CD14-positive monocyte (primary cell): ENCODE data around the gene SLC17A2. TPM values are rescaled to one million over a fixed set of nuclear protein-coding genes. Genes with fewer than 3 reads are reported as not detected.

ENCODE experiments used
- DNase-seq, 3 donors: peaks; one replicate each; pipeline ENCODE4 v3.0.0-alpha.2; 2011 to 2022
- H2AFZ ChIP-seq: 2 replicates; pipeline ENCODE4 v1.6.0; 2012; ENCODE audit warnings: mild to moderate bottlenecking, low read depth, low read length, inconsistent platforms; ENCODE audit not compliant: insufficient read depth, poor library complexity, severe bottlenecking
- H3K27ac ChIP-seq, 2 donors: 1 replicate in 1 of 2; 2 replicates in 1 of 2; pipeline ENCODE4 v1.5.1; 2012 to 2013; ENCODE audit warnings: low read length in 2 of 2, control low read depth in 1 of 2, inconsistent platforms in 1 of 2, low read depth in 1 of 2, mild to moderate bottlenecking in 1 of 2
- H3K27me3 ChIP-seq, 2 donors: one replicate each; pipeline versions ENCODE4 v1.6.0 to v1.6.1; 2011 to 2013; ENCODE audit warnings: low read length in 2 of 2; ENCODE audit not compliant: control insufficient read depth in 2 of 2, insufficient read depth in 2 of 2
- H3K36me3 ChIP-seq, 2 donors: replicated peaks in 1 of 2; 1 replicate in 1 of 2; 2 replicates in 1 of 2; pipeline versions ENCODE4 v1.5.1 to v1.6.1; 2012 to 2013; ENCODE audit warnings: low read length in 2 of 2, control low read depth in 1 of 2, inconsistent platforms in 1 of 2, mild to moderate bottlenecking in 1 of 2; ENCODE audit not compliant: insufficient read depth in 2 of 2, control insufficient read depth in 1 of 2
- H3K4me1 ChIP-seq, 2 donors: 1 replicate in 1 of 2; 2 replicates in 1 of 2; pipeline versions ENCODE4 v1.5.1 to v1.6.1; 2012 to 2013; ENCODE audit warnings: low read length in 2 of 2, control low read depth in 1 of 2, inconsistent platforms in 1 of 2, mild to moderate bottlenecking in 1 of 2, moderate library complexity in 1 of 2; ENCODE audit not compliant: insufficient read depth in 2 of 2, control insufficient read depth in 1 of 2
- H3K4me2 ChIP-seq: replicated peaks from 2 replicates; pipeline ENCODE3; 2012; ENCODE audit warnings: low read length, moderate library complexity, mild to moderate bottlenecking; ENCODE audit not compliant: poor library complexity, severe bottlenecking; ENCODE audit errors: extremely low read depth
- H3K4me3 ChIP-seq, 3 experiments: fragments of 200-600 bp in 1 of 3; sonication (generic) in 1 of 3; replicated peaks in 1 of 3; 1 replicate in 2 of 3; 2 replicates in 1 of 3; pipeline ENCODE4 v1.5.1; 2011 to 2013; ENCODE audit warnings: low read length in 3 of 3, mild to moderate bottlenecking in 3 of 3, control low read depth in 2 of 3, low read depth in 2 of 3, inconsistent platforms in 1 of 3, moderate library complexity in 1 of 3
- H3K79me2 ChIP-seq: 2 replicates; pipeline ENCODE4 v1.6.0; 2012; ENCODE audit warnings: mild to moderate bottlenecking, control low read depth, inconsistent platforms, low read length, moderate library complexity; ENCODE audit not compliant: insufficient read depth
- H3K9ac ChIP-seq: 2 replicates; pipeline ENCODE4 v1.6.0; 2017; ENCODE audit warnings: low read length, mild to moderate bottlenecking; ENCODE audit not compliant: insufficient read depth, poor library complexity, severe bottlenecking
- H3K9me3 ChIP-seq, 2 donors: replicated peaks in 1 of 2; 1 replicate in 1 of 2; 2 replicates in 1 of 2; pipeline versions ENCODE4 v1.5.1 to v1.6.1; 2012 to 2013; ENCODE audit warnings: low read length in 2 of 2, control low read depth in 1 of 2; ENCODE audit not compliant: control insufficient read depth in 1 of 2, insufficient read depth in 1 of 2
- H4K20me1 ChIP-seq: 2 replicates; pipeline ENCODE4 v1.6.0; 2012; ENCODE audit warnings: mild to moderate bottlenecking, low read length, control low read depth, moderate library complexity; ENCODE audit not compliant: insufficient read depth
- H3K27ac Mint-ChIP-seq, 7 donors: one replicate each; pipeline ENCODE4 v1.8.0; 2020; ENCODE audit warnings: mild to moderate bottlenecking in 7 of 7, mixed read lengths in 7 of 7, moderate library complexity in 6 of 7, inconsistent platforms in 2 of 7
- H3K27me3 Mint-ChIP-seq, 3 donors: one replicate each; pipeline ENCODE4 v1.8.0; 2021 to 2022; ENCODE audit warnings: low read depth in 3 of 3, mild to moderate bottlenecking in 3 of 3, mixed read lengths in 3 of 3, moderate library complexity in 3 of 3, inconsistent platforms in 1 of 3
- H3K36me3 Mint-ChIP-seq, 2 donors: one replicate each; pipeline ENCODE4 v1.8.0; 2020; ENCODE audit warnings: mixed read lengths in 2 of 2, inconsistent platforms in 1 of 2, mild to moderate bottlenecking in 1 of 2
- H3K4me1 Mint-ChIP-seq: one replicate; pipeline ENCODE4 v1.8.0; 2020; ENCODE audit warnings: mild to moderate bottlenecking, mixed read lengths
- H3K4me3 Mint-ChIP-seq, 2 donors: one replicate each; pipeline ENCODE4 v1.8.0; 2020; ENCODE audit warnings: mild to moderate bottlenecking in 2 of 2, mixed read lengths in 2 of 2, moderate library complexity in 1 of 2
- H3K9me3 Mint-ChIP-seq, 7 donors: one replicate each; pipeline ENCODE4 v1.8.0; 2020 to 2022; ENCODE audit warnings: mixed read lengths in 7 of 7, mild to moderate bottlenecking in 6 of 7, moderate library complexity in 6 of 7, inconsistent platforms in 2 of 7
- WGBS: methylation state at CpG from one replicate; pipeline ENCODE4 v1.1.5; 2013; ENCODE audit warnings: missing lambda C conversion rate; ENCODE audit not compliant: insufficient coverage; 5-methylcytosine and 5-hydroxymethylcytosine counted together
- intact Hi-C, 2 donors: fragments of 100-400 bp; cut with micrococcal nuclease; formaldehyde crosslinking; loops; one replicate each; pipeline versions ENCODE4 v1.15.0 to v1.15.1; 2023
- polyA plus RNA-seq, 3 donors: library from polyadenylated mRNA; depleted of rRNA in 1 of 3; unstranded in 2 of 3; stranded (reverse) in 1 of 3; fragments of 300-500 nt in 2 of 3; fragments of >200 nt in 1 of 3; fragmentation: Illumina TruSeq in 2 of 3; gene quantifications; 1 replicate in 2 of 3; 2 replicates in 1 of 3; pipeline ENCODE4 v1.2.3, GENCODE V29; 2012 to 2021
- TF ChIP-seq, protein P1 (sequence below): fragments of 200-600 bp; IDR thresholded peaks from one replicate; pipeline ENCODE4 v1.8.0; 2022; ENCODE audit warnings: antibody characterized with exemption, mild to moderate bottlenecking

SLC17A2 gene
- polyA plus RNA-seq, 3 donors: not detected

DNA sequence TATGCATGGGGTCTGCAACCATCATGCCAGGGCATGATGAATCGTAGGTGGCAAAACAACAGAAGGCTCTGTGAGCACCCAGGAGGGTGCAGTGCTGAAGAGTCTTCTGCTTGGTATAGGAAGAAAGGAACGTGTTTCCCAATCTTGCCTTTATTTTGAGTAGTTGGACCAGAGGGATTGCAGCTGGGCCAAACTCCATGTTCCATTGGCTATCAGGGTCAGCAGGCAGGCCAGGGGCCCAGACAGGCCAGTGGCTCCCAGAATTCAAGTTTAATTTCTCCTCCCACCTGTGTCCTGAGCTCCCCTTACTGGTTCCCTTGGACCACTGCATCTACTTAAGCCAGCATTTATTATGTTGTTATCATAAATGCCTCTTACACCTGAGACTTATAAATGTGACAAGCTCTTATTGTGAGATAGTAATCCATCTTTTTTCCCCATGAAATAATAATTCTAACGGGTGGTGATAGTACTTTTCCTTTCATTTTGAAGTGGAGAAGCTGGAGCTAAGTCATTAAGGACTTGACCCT, 31.2 kb upstream of the SLC17A2 start:
- WGBS: 83% methylated on average over 2 of the region's 3 CpGs
- peak overlapping the region; percentile 93 to 98 for H3K27ac ChIP-seq
- Mint-ChIP-seq H3K27ac (peak overlapping the region; percentile 98 to 100 (median 99)), H3K9me3 (peaks cover 0 to 3% (median 0%) of the 10 kb centered on the region in 7 donors), H3K4me1 (peaks cover 54% of the 10 kb centered on the region), H3K27me3 (peaks cover 0 to 4% (median 2%) of the 10 kb centered on the region in 3 donors), H3K4me3 (peak overlapping the region; percentile 91 to 96), H3K36me3 (peaks cover 19 to 24% of the 10 kb centered on the region in 2 donors)
- peaks cover 20 to 22% of the 10 kb centered on the region in 2 donors for H3K36me3 ChIP-seq
- no peak for DNase-seq
- peaks cover 26% of the 10 kb centered on the region for H4K20me1 ChIP-seq
- H3K4me1 ChIP-seq: peaks cover 39 to 60% of the 10 kb centered on the region in 2 donors
- peak overlapping the region; percentile 89 for H2AFZ ChIP-seq
- H3K9ac ChIP-seq: peak overlapping the region; percentile 87
- H3K4me2 ChIP-seq: peak overlapping the region; percentile 99
- peaks cover 41% of the 10 kb centered on the region for H3K79me2 ChIP-seq
- TF ChIP-seq, protein P1, sequence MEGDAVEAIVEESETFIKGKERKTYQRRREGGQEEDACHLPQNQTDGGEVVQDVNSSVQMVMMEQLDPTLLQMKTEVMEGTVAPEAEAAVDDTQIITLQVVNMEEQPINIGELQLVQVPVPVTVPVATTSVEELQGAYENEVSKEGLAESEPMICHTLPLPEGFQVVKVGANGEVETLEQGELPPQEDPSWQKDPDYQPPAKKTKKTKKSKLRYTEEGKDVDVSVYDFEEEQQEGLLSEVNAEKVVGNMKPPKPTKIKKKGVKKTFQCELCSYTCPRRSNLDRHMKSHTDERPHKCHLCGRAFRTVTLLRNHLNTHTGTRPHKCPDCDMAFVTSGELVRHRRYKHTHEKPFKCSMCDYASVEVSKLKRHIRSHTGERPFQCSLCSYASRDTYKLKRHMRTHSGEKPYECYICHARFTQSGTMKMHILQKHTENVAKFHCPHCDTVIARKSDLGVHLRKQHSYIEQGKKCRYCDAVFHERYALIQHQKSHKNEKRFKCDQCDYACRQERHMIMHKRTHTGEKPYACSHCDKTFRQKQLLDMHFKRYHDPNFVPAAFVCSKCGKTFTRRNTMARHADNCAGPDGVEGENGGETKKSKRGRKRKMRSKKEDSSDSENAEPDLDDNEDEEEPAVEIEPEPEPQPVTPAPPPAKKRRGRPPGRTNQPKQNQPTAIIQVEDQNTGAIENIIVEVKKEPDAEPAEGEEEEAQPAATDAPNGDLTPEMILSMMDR: no peak
- H3K4me3 ChIP-seq: peak overlapping the region; percentile 31 to 100 (median 100)
- H3K9me3 ChIP-seq: peaks cover 0 to 3% of the 10 kb centered on the region in 2 donors
- H3K27me3 ChIP-seq: no peaks in the 10 kb centered on the region
- intact Hi-C loops: loop anchor here in 1 of 2 donors (10.0 kb wide), 1 partner anchor 63 kb away; a partner anchor contains a TSS

DNA sequence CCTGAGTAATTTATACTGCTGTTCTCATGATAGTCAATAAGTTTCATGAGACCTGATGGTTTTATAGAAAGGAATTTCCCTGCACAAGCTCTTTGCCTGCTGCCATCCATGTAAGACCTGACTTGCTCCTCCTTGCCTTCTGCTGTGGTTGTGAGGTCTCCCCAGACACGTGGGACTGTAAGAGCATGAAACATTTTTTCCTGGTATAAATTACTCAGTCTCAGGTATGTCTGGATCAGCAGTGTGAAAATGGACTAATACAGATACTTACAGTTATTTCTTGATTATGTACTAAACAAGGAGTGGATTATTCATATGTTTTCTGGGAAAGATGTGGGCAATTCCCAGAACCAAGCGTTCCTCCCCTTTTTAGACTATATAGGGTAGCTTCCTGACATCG, 30.2 kb upstream of the SLC17A2 start:
- WGBS: 100% methylated on average over 1 of the region's 3 CpGs
- no peak overlapping the region for H2AFZ ChIP-seq
- H3K9me3 ChIP-seq: peaks cover 0 to 3% of the 10 kb centered on the region in 2 donors
- peaks cover 1 to 4% (median 2%) of the 10 kb centered on the region in 3 donors for H3K27me3 Mint-ChIP-seq
- no peak for DNase-seq
- H3K4me3 Mint-ChIP-seq: no peak overlapping the region
- H3K4me1 Mint-ChIP-seq: peaks cover 44% of the 10 kb centered on the region
- H3K4me2 ChIP-seq: no peak overlapping the region
- no peaks in the 10 kb centered on the region for H3K27me3 ChIP-seq
- intact Hi-C loops: loop anchor here in 1 of 2 donors (10.0 kb wide), 1 partner anchor 64 kb away; a partner anchor contains a TSS
- H3K79me2 ChIP-seq: peaks cover 32% of the 10 kb centered on the region
- no peak overlapping the region for H3K27ac ChIP-seq
- no peak overlapping the region for H3K4me3 ChIP-seq
- H3K36me3 Mint-ChIP-seq: peaks cover 12 to 14% of the 10 kb centered on the region in 2 donors
- H3K9me3 Mint-ChIP-seq: peaks cover 0 to 3% (median 0%) of the 10 kb centered on the region in 7 donors
- H3K27ac Mint-ChIP-seq: peak overlapping the region in 1 of 7 donors; percentile 99
- H3K9ac ChIP-seq: no peak overlapping the region
- H3K4me1 ChIP-seq: peaks cover 29 to 51% of the 10 kb centered on the region in 2 donors
- TF ChIP-seq, protein P1: no peak
- peaks cover 11 to 13% of the 10 kb centered on the region in 2 donors for H3K36me3 ChIP-seq
- H4K20me1 ChIP-seq: peaks cover 17% of the 10 kb centered on the region
